ENCODE results near the gene TBC1D10A.

GRCh38 chr22:30267382-30268302 lies 59.1 kb downstream of the TBC1D10A start:
- TF ChIP-seq CTCF (IDR thresholded peaks at IDR 0.05) (no peak), REST (IDR thresholded peaks at IDR 0.05; ENCODE audit: low read depth, low read length) (no peak), RFX5 (IDR thresholded peaks at IDR 0.05; ENCODE audit: low read length) (no peak), MEF2A (IDR thresholded peaks at IDR 0.05; ENCODE audit: borderline replicate concordance, low read depth) (no peak), EZH2phosphoT487 (IDR thresholded peaks at IDR 0.05; ENCODE audit: borderline replicate concordance, low read depth) (no peak), POLR2AphosphoS5 (IDR thresholded peaks at IDR 0.05; ENCODE audit: low read depth, low read length) (no peak)
